Measurements from ENCODE around the gene SH3PXD2A.
"Not testable (repeated sequence)": the region's sequence is repeated elsewhere in the genome, so short reads cannot be mapped to it uniquely, and the experiment has no call there.

The SH3PXD2A gene

GRCh38 chr10:103671126-103671895 is 184.1 kb downstream of the SH3PXD2A start:
- DNase-seq (ENCODE audit: low read depth in 4 of 4, low spot score in 1 of 4) = no peak

DNA sequence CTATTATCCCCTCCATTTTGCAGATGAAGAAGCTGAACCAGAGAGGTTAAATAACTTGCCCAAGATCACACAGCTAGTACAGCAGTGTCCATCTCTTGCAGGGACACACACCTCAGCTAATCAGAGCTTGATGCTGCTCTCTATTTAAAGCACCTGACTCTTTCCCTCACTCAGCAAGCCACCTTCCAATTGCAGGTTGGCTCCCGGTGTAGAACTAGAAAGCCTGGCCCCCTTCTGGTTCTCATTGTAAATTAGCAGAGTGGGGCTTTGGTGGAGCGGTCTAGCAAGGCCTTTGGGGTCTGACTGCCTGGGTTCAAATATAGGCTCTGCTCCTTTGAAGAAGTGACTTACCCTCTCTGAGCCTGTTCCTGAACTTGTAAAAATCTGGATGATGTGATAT is 185.4 kb downstream of the SH3PXD2A start:
- no peak for DNase-seq (ENCODE audit: low read depth in 4 of 4, low spot score in 1 of 4)

DNA sequence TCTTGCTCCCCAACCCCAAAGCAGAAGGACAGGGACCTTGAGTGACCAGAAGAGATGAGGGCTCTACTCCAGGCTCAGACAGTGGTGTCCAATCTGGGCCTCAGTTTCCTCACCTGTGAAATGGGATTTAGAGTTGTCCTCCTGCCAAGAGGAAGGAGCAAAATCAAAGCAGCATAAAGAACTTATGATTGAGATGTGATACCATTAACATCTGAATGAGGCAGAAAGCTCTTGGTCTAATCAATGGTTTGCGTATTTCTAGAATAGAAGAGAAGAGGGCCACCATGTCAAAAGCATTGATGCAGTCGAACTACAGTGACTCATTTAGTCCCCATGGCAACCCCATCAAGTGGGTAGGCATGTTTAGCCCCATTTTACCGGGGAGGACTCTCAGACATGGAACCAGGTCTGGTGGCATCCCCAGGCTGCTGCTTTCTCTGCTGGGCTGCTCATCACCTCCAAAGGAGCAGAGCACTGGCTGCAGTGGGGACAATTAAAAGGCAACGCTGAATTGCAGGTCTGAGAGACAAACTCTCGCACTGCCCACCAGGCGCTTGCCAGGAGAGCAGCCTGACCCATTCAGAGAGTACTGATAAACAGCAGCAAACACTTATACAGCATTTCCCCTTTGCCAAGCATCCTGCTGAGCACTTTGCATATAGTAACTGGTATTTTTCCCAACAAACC is 186.0 kb downstream of the SH3PXD2A start:
- DNase-seq (ENCODE audit: low read depth in 4 of 4, low spot score in 1 of 4) = no peak

DNA sequence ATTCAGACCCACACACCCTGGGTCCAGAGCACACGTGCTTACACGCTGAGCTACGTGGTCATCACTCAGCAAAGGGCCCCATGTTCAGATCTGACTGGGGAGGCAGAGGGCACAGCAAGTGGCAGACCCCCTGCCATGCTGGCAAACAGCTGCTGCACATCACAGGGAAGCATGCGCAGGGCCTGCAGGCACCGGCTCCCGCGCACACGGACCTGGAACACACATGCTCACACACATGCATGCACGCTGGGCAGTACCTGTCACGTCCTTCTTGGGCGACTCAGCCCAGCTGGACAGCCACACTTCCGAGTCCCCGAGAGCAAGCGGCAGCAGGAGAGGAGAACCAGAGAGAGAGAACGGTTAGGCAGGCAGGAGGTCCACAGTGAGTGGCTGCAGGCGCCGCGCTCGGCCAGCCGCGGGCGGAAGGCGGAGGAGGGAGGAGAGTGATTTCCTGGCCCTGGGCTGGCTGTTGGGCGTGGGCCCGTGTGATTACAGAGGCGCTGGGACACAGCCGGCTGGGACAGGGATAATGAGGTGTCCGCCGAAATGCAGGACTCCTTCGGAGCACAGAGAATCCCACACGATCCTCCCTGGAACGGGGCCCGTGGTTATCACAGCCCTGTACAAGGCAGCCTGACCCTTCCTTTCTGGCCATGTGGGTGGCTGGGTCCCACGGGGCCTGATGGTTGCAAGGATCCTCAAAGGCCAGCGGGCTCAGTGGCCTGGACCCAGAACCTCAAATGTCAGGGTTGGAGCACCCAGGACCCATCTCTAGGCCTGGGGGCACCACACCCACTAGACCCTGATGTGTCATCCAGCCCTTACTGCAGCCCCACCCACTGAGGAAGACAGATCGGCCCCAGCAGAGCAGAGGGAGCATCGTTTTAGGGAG is 186.8 kb downstream of the SH3PXD2A start:
- DNase-seq (ENCODE audit: low read depth in 4 of 4, low spot score in 1 of 4) = no peak

- DNase-seq (ENCODE audit: low read depth in 4 of 4, low spot score in 1 of 4) = no peak
These were observed 188.0 kb downstream of the SH3PXD2A start for GRCh38 chr10:103667356-103667755.

DNA sequence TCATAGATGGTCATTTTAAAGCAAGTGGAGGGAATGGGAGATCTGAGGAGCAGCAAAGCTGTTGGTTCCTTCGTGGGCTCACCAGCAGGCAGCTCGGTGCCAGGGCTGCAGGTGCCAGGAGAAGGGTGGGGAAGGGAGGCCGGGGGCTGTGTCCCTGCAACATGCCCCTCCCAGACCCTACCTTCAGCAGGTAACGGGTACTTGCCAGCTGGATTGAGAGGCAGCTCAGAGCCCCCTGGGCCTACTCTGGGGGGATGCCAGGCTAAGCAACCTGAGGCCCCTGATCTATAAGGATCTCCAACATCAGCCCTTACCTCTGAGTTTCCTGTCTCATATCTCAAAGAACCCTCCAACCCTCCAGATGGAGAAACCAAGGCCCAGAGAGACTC is 188.6 kb downstream of the SH3PXD2A start:
- no peak for DNase-seq (ENCODE audit: low read depth in 4 of 4, low spot score in 1 of 4)

GRCh38 chr10:103666087-103666761 is 189.2 kb downstream of the SH3PXD2A start:
- DNase-seq (ENCODE audit: low read depth in 4 of 4, low spot score in 1 of 4) = no peak

GRCh38 chr10:103665162-103665889 is 190.1 kb downstream of the SH3PXD2A start:
- DNase-seq (ENCODE audit: low read depth in 4 of 4, low spot score in 1 of 4) = no peak

GRCh38 chr10:103663802-103664201 is 191.6 kb downstream of the SH3PXD2A start:
- no peak for DNase-seq (ENCODE audit: low read depth in 4 of 4, low spot score in 1 of 4)

GRCh38 chr10:103663236-103663635 is 192.1 kb downstream of the SH3PXD2A start:
- no peak for DNase-seq (ENCODE audit: low read depth in 4 of 4, low spot score in 1 of 4)

GRCh38 chr10:103662704-103663103 is 192.7 kb downstream of the SH3PXD2A start:
- DNase-seq (ENCODE audit: low read depth in 4 of 4, low spot score in 1 of 4) = not testable (repeated sequence)

DNA sequence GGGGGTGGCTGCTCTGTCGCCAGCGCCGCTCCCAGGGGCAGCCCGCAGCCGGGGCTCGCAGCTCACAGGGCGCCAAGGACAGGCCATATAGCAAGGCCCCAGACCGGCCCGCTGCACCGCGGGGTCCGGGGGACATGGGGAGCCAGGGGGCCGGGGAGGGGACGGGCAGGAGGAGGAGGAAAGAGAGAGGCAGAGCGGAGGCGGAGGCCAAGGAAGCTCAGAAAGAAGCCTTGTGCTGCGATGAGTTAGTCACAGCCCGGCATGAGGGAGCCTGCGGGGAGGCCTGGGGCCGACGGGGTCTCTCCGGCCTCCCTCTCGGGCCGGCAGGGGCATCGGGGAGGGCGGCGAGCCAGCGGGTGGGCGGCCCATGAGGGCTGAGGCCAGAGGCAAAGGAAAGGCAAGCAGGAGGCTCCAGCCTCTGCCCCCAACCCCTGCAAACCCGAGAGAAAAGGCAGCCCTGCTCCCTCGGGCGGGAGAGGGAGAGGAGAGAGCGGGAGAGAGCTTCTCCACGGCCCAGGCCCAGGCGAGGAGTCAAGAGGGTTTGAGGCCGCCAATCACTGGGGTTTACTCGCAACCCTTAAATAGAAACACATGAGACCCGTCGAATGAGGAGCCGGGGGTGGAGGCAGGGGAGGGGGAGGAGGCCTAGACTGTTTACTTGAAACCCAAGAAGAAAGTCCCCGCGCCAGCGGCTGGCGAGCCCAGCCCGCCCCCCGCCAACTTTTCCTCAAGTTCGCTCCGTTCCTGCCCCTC is 194.0 kb downstream of the SH3PXD2A start:
- peak in 1 of 4 experiments; percentile 22 for DNase-seq (ENCODE audit: low read depth in 4 of 4, low spot score in 1 of 4)

- no peak for DNase-seq (ENCODE audit: low read depth in 4 of 4, low spot score in 1 of 4)
These were observed 194.8 kb downstream of the SH3PXD2A start for GRCh38 chr10:103660364-103661197.

DNA sequence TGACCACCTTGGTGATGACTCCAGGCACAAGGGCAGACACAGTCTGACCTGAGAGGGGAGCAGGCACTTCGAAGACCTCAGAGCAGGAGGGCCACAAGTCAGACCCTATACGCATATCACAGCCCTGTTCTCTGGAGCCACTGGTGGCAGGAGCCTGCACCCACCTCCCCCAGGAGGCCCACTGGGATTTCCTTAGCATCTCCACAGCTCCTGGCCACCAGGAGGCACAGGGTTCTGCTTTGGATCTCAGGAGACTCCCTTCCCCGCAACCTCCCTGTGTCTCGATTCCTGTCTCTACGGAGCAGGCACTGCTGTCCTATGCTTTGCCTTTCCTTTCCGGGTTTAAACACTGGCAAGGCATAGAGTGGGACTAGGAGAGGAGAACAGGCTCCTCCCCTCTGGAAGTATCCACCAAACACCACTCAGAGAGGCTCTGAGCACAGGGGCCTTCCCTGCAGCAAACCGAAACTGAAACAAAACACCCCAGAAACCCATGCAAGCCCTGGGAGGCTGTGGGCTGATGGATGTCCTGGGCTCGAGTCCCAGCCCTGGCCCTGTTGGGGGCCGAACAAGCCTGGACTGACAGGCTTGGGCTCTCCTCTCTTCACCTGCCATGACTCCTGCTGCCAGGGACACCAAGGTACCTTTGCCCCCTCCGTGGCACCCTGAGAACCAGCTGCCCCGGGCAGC is 195.6 kb downstream of the SH3PXD2A start:
- peak in 1 of 4 experiments; percentile 34 for DNase-seq (ENCODE audit: low read depth in 4 of 4, low spot score in 1 of 4)

- no peak for DNase-seq (ENCODE audit: low read depth in 4 of 4, low spot score in 1 of 4)
These were observed 197.3 kb downstream of the SH3PXD2A start for GRCh38 chr10:103658049-103658577.

- DNase-seq (ENCODE audit: low read depth in 4 of 4, low spot score in 1 of 4) = no peak
These were observed 198.2 kb downstream of the SH3PXD2A start for GRCh38 chr10:103657061-103657591.

GRCh38 chr10:103654925-103655324 is 200.5 kb downstream of the SH3PXD2A start:
- DNase-seq (ENCODE audit: low read depth in 4 of 4, low spot score in 1 of 4) = no peak

- no peak for DNase-seq (ENCODE audit: low read depth in 4 of 4, low spot score in 1 of 4)
These were observed 201.8 kb downstream of the SH3PXD2A start for GRCh38 chr10:103653581-103654037.

Measured in stimulated activated CD4-positive, alpha-beta T cell treated with anti-CD3 and anti-CD28 coated beads, Interleukin-1b, Interleukin-23, amount 100 ng/mL, for 24 hours (primary cell).